Measurements from ENCODE around the gene KIAA1755. TPM values are rescaled to one million over a fixed set of nuclear protein-coding genes. Genes with fewer than 3 reads are reported as not detected.
A peak's percentile ranks its signal among the peaks of the same experiment; 100 is the strongest.

The KIAA1755 gene
- polyA plus RNA-seq, 3 donors, result 1.1 to 3.6 (median 2.9) TPM

- DNase-seq (ENCODE audit: extremely low read depth in 1 of 11, low read depth in 9 of 11, low spot score in 4 of 11), result no peak
These were observed 62.2 kb downstream of the KIAA1755 start for GRCh38 chr20:38198238-38198861.

GRCh38 chr20:38197619-38198018 is 62.9 kb downstream of the KIAA1755 start:
- no peak for DNase-seq (ENCODE audit: extremely low read depth in 1 of 11, low read depth in 9 of 11, low spot score in 4 of 11)

- no peak for DNase-seq (ENCODE audit: extremely low read depth in 1 of 11, low read depth in 9 of 11, low spot score in 4 of 11)
These were observed 63.3 kb downstream of the KIAA1755 start for GRCh38 chr20:38197217-38197616.

GRCh38 chr20:38196592-38196991 is 63.9 kb downstream of the KIAA1755 start:
- DNase-seq (ENCODE audit: extremely low read depth in 1 of 11, low read depth in 9 of 11, low spot score in 4 of 11), result no peak

- DNase-seq (ENCODE audit: extremely low read depth in 1 of 11, low read depth in 9 of 11, low spot score in 4 of 11), result no peak
These were observed 64.5 kb downstream of the KIAA1755 start for GRCh38 chr20:38196076-38196475.

- no peak for DNase-seq (ENCODE audit: extremely low read depth in 1 of 11, low read depth in 9 of 11, low spot score in 4 of 11)
These were observed 65.0 kb downstream of the KIAA1755 start for GRCh38 chr20:38195521-38195920.

GRCh38 chr20:38194971-38195504 is 65.5 kb downstream of the KIAA1755 start:
- DNase-seq (ENCODE audit: extremely low read depth in 1 of 11, low read depth in 9 of 11, low spot score in 4 of 11), result no peak

GRCh38 chr20:38193586-38194105 is 66.9 kb downstream of the KIAA1755 start:
- no peak for DNase-seq (ENCODE audit: extremely low read depth in 1 of 11, low read depth in 9 of 11, low spot score in 4 of 11)

GRCh38 chr20:38192323-38192885 is 68.1 kb downstream of the KIAA1755 start:
- DNase-seq (ENCODE audit: extremely low read depth in 1 of 11, low read depth in 9 of 11, low spot score in 4 of 11), result no peak

- DNase-seq (ENCODE audit: extremely low read depth in 1 of 11, low read depth in 9 of 11, low spot score in 4 of 11), result no peak
These were observed 68.9 kb downstream of the KIAA1755 start for GRCh38 chr20:38191654-38192053.

GRCh38 chr20:38190936-38191371 is 69.6 kb downstream of the KIAA1755 start:
- DNase-seq (ENCODE audit: extremely low read depth in 1 of 11, low read depth in 9 of 11, low spot score in 4 of 11), result no peak

- DNase-seq (ENCODE audit: extremely low read depth in 1 of 11, low read depth in 9 of 11, low spot score in 4 of 11), result no peak
These were observed 70.4 kb downstream of the KIAA1755 start for GRCh38 chr20:38190166-38190565.

GRCh38 chr20:38187517-38187916 is 73.0 kb downstream of the KIAA1755 start:
- DNase-seq (ENCODE audit: extremely low read depth in 1 of 11, low read depth in 9 of 11, low spot score in 4 of 11), result no peak

- DNase-seq (ENCODE audit: extremely low read depth in 1 of 11, low read depth in 9 of 11, low spot score in 4 of 11), result no peak
These were observed 73.7 kb downstream of the KIAA1755 start for GRCh38 chr20:38186788-38187221.

- peak in 10 of 11 donors; percentile 49 to 83 (median 68) for DNase-seq (ENCODE audit: extremely low read depth in 1 of 11, low read depth in 9 of 11, low spot score in 4 of 11)
These were observed 76.4 kb downstream of the KIAA1755 start for GRCh38 chr20:38184101-38184500.

- no peak for DNase-seq (ENCODE audit: extremely low read depth in 1 of 11, low read depth in 9 of 11, low spot score in 4 of 11)
These were observed 78.6 kb downstream of the KIAA1755 start for GRCh38 chr20:38181971-38182370.

- no peak for DNase-seq (ENCODE audit: extremely low read depth in 1 of 11, low read depth in 9 of 11, low spot score in 4 of 11)
These were observed 79.2 kb downstream of the KIAA1755 start for GRCh38 chr20:38181207-38181801.

GRCh38 chr20:38180781-38181180 is 79.8 kb downstream of the KIAA1755 start:
- DNase-seq (ENCODE audit: extremely low read depth in 1 of 11, low read depth in 9 of 11, low spot score in 4 of 11), result no peak

GRCh38 chr20:38179846-38180245 is 80.7 kb downstream of the KIAA1755 start:
- no peak for DNase-seq (ENCODE audit: extremely low read depth in 1 of 11, low read depth in 9 of 11, low spot score in 4 of 11)

GRCh38 chr20:38178581-38178980 is 82.0 kb downstream of the KIAA1755 start:
- DNase-seq (ENCODE audit: extremely low read depth in 1 of 11, low read depth in 9 of 11, low spot score in 4 of 11), result no peak
